CD4-positive, alpha-beta T cell (primary cell): ENCODE results near the gene PRPF31. TPM values are rescaled to one million over a fixed set of nuclear protein-coding genes. Genes with fewer than 3 reads are reported as not detected.

ENCODE experiments used
- ATAC-seq: fragments of 200-7000 bp; cut with Tn5 transposase; one replicate; pipeline ENCODE4 v1.10.0; 2022; ENCODE audit warnings: mild to moderate bottlenecking; ENCODE audit not compliant: poor library complexity
- CTCF ChIA-PET: fragments of 350-600 bp; sonication (Branson Sonifier 250); formaldehyde crosslinking; loops from one replicate; lab custom pipeline; 2021; ENCODE audit warnings: antibody characterized with exemption, inconsistent platforms; lab: Charles Lee
- POLR2A ChIA-PET: fragments of 350-600 bp; sonication (Branson Sonifier 250); formaldehyde crosslinking; loops from one replicate; lab custom pipeline; 2021; ENCODE audit warnings: antibody characterized with exemption, inconsistent platforms; lab: Charles Lee
- DNase-seq, 14 experiments: peaks; one replicate each; pipeline ENCODE4 v3.0.0-alpha.2; 2013 to 2020; ENCODE audit warnings: mixed read lengths in 2 of 14
- H3K27ac ChIP-seq, 2 donors: one replicate each; pipeline versions ENCODE4 v1.5.1 to v1.7.0; 2013; ENCODE audit warnings: low read length in 2 of 2, low read depth in 1 of 2, mild to moderate bottlenecking in 1 of 2
- H3K27me3 ChIP-seq, 2 experiments: 1 replicate in 1 of 2; 2 replicates in 1 of 2; pipeline versions ENCODE4 v1.6.1 to v1.7.0; 2013; ENCODE audit warnings: low read length in 2 of 2, control low read depth in 1 of 2, mild to moderate bottlenecking in 1 of 2, moderate library complexity in 1 of 2; ENCODE audit not compliant: insufficient read depth in 2 of 2, control insufficient read depth in 1 of 2
- H3K36me3 ChIP-seq: one replicate; pipeline ENCODE4 v1.6.1; 2013; ENCODE audit warnings: low read length, control low read depth; ENCODE audit not compliant: insufficient read depth
- H3K4me1 ChIP-seq: one replicate; pipeline ENCODE4 v1.6.1; 2013; ENCODE audit warnings: low read length, control low read depth; ENCODE audit not compliant: insufficient read depth
- H3K4me3 ChIP-seq: one replicate; pipeline ENCODE4 v1.5.1; 2013; ENCODE audit warnings: mild to moderate bottlenecking, low read length, moderate library complexity
- H3K9me3 ChIP-seq, 2 experiments: 1 replicate in 1 of 2; 2 replicates in 1 of 2; pipeline versions ENCODE4 v1.6.1 to v1.7.0; 2013; ENCODE audit warnings: low read length in 2 of 2, mild to moderate bottlenecking in 2 of 2, control low read depth in 1 of 2, moderate library complexity in 1 of 2; ENCODE audit not compliant: control insufficient read depth in 1 of 2, insufficient read depth in 1 of 2
- H3K27ac Mint-ChIP-seq: one replicate; pipeline ENCODE4 v1.8.0; 2020; ENCODE audit warnings: mixed read lengths
- H3K27me3 Mint-ChIP-seq: one replicate; pipeline ENCODE4 v1.8.0; 2021; ENCODE audit warnings: mixed read lengths
- H3K36me3 Mint-ChIP-seq: one replicate; pipeline ENCODE4 v1.8.0; 2021; ENCODE audit warnings: low read depth, mixed read lengths
- H3K4me1 Mint-ChIP-seq: one replicate; pipeline ENCODE4 v1.8.0; 2021; ENCODE audit warnings: low read depth, mixed read lengths
- H3K4me3 Mint-ChIP-seq: one replicate; pipeline ENCODE4 v1.8.0; 2020; ENCODE audit warnings: mild to moderate bottlenecking, mixed read lengths
- H3K9me3 Mint-ChIP-seq: one replicate; pipeline ENCODE4 v1.8.0; 2020; ENCODE audit warnings: mixed read lengths
- CTCF ChIP-seq: fragments of 200-600 bp; IDR thresholded peaks from one replicate; pipeline ENCODE4 v1.8.0; 2022; ENCODE audit warnings: antibody characterized with exemption, mild to moderate bottlenecking
- intact Hi-C, 2 experiments: fragments of 100-400 bp; cut with DNase I in 1 of 2; cut with micrococcal nuclease in 1 of 2; formaldehyde crosslinking; loops; one replicate each; pipeline versions ENCODE4 v1.15.1 to v1.9.0; 2023 to 2025; cut with DNase I, micrococcal nuclease
- total RNA-seq, 174 experiments: library from RNA in 2 of 174; stranded (reverse) in 2 of 174; gene quantifications; one replicate each; pipeline ENCODE4 v1.2.3 and lab custom pipeline; 2021 to 2026

The PRPF31 gene
- total RNA-seq, 2 experiments from 2014 or later, result 52.9 to 55.9 TPM

GRCh38 chr19:54125713-54126112 is 10.2 kb downstream of the PRPF31 start:
- Mint-ChIP-seq H3K4me3 (no peak overlapping the region), H3K27ac (no peak overlapping the region), H3K4me1 (no peaks in the 10 kb centered on the region), H3K27me3 (no peaks in the 10 kb centered on the region), H3K36me3 (peaks cover 64% of the 10 kb centered on the region), H3K9me3 (no peaks in the 10 kb centered on the region)
- DNase-seq, result no peak
- no peaks in the 10 kb centered on the region for H3K4me1 ChIP-seq
- ChIA-PET POLR2A (no interaction called here), CTCF (no interaction called here)
- no peak for ATAC-seq
- no peaks in the 10 kb centered on the region for H3K9me3 ChIP-seq
- intact Hi-C loops, result no loop called here
- H3K27ac ChIP-seq, result no peak overlapping the region
- no peak overlapping the region for H3K4me3 ChIP-seq
- H3K36me3 ChIP-seq, result peaks cover 83% of the 10 kb centered on the region
- no peaks in the 10 kb centered on the region for H3K27me3 ChIP-seq
- TF ChIP-seq CTCF, result no peak

DNA sequence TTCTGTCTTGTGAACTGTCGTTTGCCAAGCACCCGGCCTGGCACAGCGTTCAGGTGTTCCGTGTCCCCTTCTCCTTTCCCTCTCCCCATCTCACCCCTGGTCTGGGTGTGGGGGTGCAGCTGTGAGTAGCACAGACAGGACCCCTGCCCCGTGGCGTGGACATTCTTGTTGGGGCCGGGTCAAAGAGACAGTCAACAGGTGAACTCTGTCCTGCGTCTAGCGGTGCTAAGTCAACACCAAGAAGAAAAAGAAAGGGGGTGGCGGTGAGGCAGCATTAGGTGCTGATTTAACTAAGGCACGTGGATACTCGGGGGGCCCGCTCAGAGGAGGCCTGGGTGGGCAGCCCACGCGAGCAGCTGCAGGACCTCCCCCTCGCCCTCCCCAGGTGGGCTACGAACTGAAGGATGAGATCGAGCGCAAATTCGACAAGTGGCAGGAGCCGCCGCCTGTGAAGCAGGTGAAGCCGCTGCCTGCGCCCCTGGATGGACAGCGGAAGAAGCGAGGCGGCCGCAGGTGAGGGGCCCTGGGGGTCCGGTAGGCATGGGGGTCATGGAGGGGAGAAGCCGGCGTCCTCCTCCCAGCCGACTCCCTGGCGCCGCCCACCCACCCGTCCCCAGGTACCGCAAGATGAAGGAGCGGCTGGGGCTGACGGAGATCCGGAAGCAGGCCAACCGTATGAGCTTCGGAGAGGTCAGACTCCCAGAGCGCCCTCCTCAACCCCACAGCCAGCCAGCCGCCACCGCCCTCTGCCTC is 12.3 kb downstream of the PRPF31 start:
- H3K27me3 Mint-ChIP-seq, result no peaks in the 10 kb centered on the region
- CTCF ChIA-PET, result no interaction called here
- DNase-seq (no peak), ATAC-seq (no peak)
- peaks cover 78% of the 10 kb centered on the region for H3K36me3 ChIP-seq
- POLR2A ChIA-PET, result interaction anchor here (1.2 kb wide), 1 partner anchor 9 kb away, joined by 9 read pairs; the partner anchor contains the start of gene CNOT3
- no peak overlapping the region for H3K4me3 Mint-ChIP-seq
- H3K9me3 Mint-ChIP-seq, result no peaks in the 10 kb centered on the region
- H3K9me3 ChIP-seq, result no peaks in the 10 kb centered on the region
- H3K4me1 Mint-ChIP-seq, result no peaks in the 10 kb centered on the region
- no peaks in the 10 kb centered on the region for H3K27me3 ChIP-seq
- H3K27ac ChIP-seq, result no peak overlapping the region
- intact Hi-C loops, result no loop called here
- H3K4me3 ChIP-seq, result no peak overlapping the region
- H3K27ac Mint-ChIP-seq, result no peak overlapping the region
- H3K4me1 ChIP-seq, result no peaks in the 10 kb centered on the region
- peaks cover 53% of the 10 kb centered on the region for H3K36me3 Mint-ChIP-seq
- no peak for TF ChIP-seq CTCF

DNA sequence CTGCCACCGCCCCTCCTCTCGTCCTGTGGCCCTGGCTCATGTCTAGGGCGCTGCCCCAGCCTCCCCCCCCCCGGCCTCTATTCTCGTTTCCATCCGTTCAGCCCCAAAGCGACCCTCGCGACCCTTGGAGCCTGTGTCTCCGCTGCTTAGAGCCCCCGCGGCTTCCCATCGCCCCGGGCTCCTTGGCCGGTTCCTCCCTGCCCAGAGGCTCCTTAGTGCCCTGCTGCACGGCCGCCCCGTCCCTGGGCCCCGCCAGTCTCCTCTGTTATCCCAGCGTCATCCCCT is 12.8 kb downstream of the PRPF31 start:
- H3K27ac ChIP-seq, result no peak overlapping the region
- DNase-seq (no peak), ATAC-seq (no peak)
- Mint-ChIP-seq H3K4me1 (no peaks in the 10 kb centered on the region), H3K27me3 (no peaks in the 10 kb centered on the region), H3K4me3 (no peak overlapping the region), H3K27ac (no peak overlapping the region), H3K9me3 (no peaks in the 10 kb centered on the region), H3K36me3 (peaks cover 48% of the 10 kb centered on the region)
- TF ChIP-seq CTCF, result no peak
- no peaks in the 10 kb centered on the region for H3K27me3 ChIP-seq
- H3K4me1 ChIP-seq, result peaks cover 1% of the 10 kb centered on the region
- peaks cover 0 to 2% of the 10 kb centered on the region in 2 experiments for H3K9me3 ChIP-seq
- CTCF ChIA-PET, result no interaction called here
- no peak overlapping the region for H3K4me3 ChIP-seq
- intact Hi-C loops, result no loop called here
- H3K36me3 ChIP-seq, result peaks cover 73% of the 10 kb centered on the region
- POLR2A ChIA-PET, result no interaction called here
